Duodenal mucosa (tissue), 2 donors: Measurements from ENCODE around the gene UBXN11.
A peak's percentile ranks its signal among the peaks of the same experiment; 100 is the strongest.

ENCODE experiments used
- H3K27ac ChIP-seq: one replicate; pipeline ENCODE4 v1.7.0; 2013; ENCODE audit warnings: low read depth, low read length
- H3K27me3 ChIP-seq, 2 donors: one replicate each; pipeline ENCODE4 v1.7.0; 2013; ENCODE audit warnings: low read length in 2 of 2, control low read depth in 1 of 2; ENCODE audit not compliant: insufficient read depth in 2 of 2, control insufficient read depth in 1 of 2
- H3K36me3 ChIP-seq, 2 donors: one replicate each; pipeline ENCODE4 v1.7.0; 2013; ENCODE audit warnings: low read length in 2 of 2, control low read depth in 1 of 2; ENCODE audit not compliant: insufficient read depth in 2 of 2, control insufficient read depth in 1 of 2
- H3K4me1 ChIP-seq, 2 donors: one replicate each; pipeline ENCODE4 v1.7.0; 2013; ENCODE audit warnings: low read length in 2 of 2, control low read depth in 1 of 2; ENCODE audit not compliant: insufficient read depth in 2 of 2, control insufficient read depth in 1 of 2
- H3K4me3 ChIP-seq, 2 donors: one replicate each; pipeline ENCODE4 v1.7.0; 2013; ENCODE audit warnings: low read length in 2 of 2, low read depth in 1 of 2
- H3K9ac ChIP-seq, 2 donors: one replicate each; pipeline ENCODE4 v1.7.0; 2013; ENCODE audit warnings: low read length in 2 of 2, low read depth in 1 of 2
- H3K9me3 ChIP-seq, 2 donors: one replicate each; pipeline ENCODE4 v1.7.0; 2013; ENCODE audit warnings: low read length in 2 of 2, control low read depth in 1 of 2; ENCODE audit not compliant: control insufficient read depth in 1 of 2

The UBXN11 gene

GRCh38 chr1:26307363-26307781 lies 936 bp upstream of the UBXN11 start:
- Histone ChIP-seq H3K4me3 (peak overlapping the region; percentile 53 to 97), H3K27ac (no peak overlapping the region), H3K9me3 (no peaks in the 10 kb centered on the region)

DNA sequence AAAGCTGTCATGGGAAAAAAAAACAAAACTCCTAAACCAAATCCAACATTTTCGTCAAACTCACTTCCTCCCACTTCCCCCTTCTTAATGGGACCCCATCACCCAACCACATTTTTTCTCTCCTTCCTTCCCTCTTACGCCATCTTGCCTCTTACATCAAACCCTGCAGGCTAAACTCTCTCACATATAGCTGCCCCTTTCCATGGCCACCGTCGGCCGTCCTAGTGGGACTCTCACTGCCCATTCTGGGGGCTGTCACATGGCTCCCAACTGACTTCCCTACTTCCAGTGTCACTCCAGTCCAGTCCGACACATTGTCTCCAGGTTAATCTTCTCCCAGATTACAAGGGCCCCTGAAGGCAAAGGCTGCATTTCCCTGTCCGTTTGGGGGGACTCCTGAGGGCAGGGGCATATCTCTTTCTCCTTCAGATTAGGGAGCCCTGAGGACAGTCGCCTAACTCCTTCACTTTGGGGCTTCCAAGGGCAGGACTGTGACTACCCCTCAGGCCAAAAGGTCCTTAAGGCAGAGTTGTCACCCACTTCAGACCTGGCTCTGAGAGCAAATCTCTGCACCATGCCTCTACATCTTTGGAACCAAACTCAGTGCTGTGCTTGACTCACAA lies 658 bp downstream of the UBXN11 start:
- Histone ChIP-seq H3K36me3 (no peaks in the 10 kb centered on the region), H3K4me3 (peak overlapping the region; percentile 82 to 97), H3K27me3 (no peaks in the 10 kb centered on the region), H3K9me3 (no peaks in the 10 kb centered on the region), H3K9ac (peak overlapping the region; percentile 55 to 77), H3K27ac (no peak overlapping the region), H3K4me1 (peaks cover 15 to 17% of the 10 kb centered on the region in 2 donors)

More at GRCh38 chr1:26307363-26307781, 936 bp upstream of the UBXN11 start:
- Histone ChIP-seq H3K9ac (peak overlapping the region in 1 of 2 donors; percentile 23), H3K27me3 (no peaks in the 10 kb centered on the region), H3K4me1 (peaks cover 14 to 17% of the 10 kb centered on the region in 2 donors), H3K36me3 (no peaks in the 10 kb centered on the region)

GRCh38 chr1:26302733-26303405 lies 3.6 kb downstream of the UBXN11 start:
- H3K9ac ChIP-seq = no peak overlapping the region
- H3K27me3 ChIP-seq = no peaks in the 10 kb centered on the region
- H3K27ac ChIP-seq = no peak overlapping the region
- H3K9me3 ChIP-seq = no peaks in the 10 kb centered on the region
- H3K4me3 ChIP-seq = no peak overlapping the region
- peaks cover 15 to 17% of the 10 kb centered on the region in 2 donors for H3K4me1 ChIP-seq
- no peaks in the 10 kb centered on the region for H3K36me3 ChIP-seq

- no peak overlapping the region for H3K9ac ChIP-seq
- H3K27me3 ChIP-seq = no peaks in the 10 kb centered on the region
- H3K27ac ChIP-seq = no peak overlapping the region
- H3K4me3 ChIP-seq = no peak overlapping the region
- peaks cover 0 to 5% of the 10 kb centered on the region in 2 donors for H3K36me3 ChIP-seq
- peaks cover 3 to 11% of the 10 kb centered on the region in 2 donors for H3K4me1 ChIP-seq
- H3K9me3 ChIP-seq = no peaks in the 10 kb centered on the region
Observed at GRCh38 chr1:26300578-26301275, 5.7 kb downstream of the UBXN11 start.

DNA sequence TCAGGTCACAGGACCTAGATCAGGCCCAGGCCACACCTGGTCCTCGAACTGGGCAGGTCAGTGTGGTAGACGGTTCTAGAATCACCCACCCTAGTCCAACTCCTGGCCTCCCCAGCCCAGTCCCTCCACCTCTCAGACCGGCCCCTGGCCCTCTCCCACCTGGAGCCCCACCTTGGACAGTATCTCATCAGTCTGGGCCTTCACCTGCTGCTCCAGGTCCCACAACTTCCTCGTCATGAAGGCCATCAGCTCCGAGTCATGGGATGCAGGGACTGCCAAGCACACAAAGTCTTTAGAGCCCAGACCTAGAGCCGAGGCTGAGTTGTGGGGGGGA lies 8.7 kb downstream of the UBXN11 start:
- Histone ChIP-seq H3K9ac (no peak overlapping the region), H3K27me3 (no peaks in the 10 kb centered on the region), H3K27ac (no peak overlapping the region), H3K9me3 (no peaks in the 10 kb centered on the region), H3K36me3 (peaks cover 0 to 5% of the 10 kb centered on the region in 2 donors), H3K4me3 (no peak overlapping the region), H3K4me1 (peaks cover 0 to 4% of the 10 kb centered on the region in 2 donors)

DNA sequence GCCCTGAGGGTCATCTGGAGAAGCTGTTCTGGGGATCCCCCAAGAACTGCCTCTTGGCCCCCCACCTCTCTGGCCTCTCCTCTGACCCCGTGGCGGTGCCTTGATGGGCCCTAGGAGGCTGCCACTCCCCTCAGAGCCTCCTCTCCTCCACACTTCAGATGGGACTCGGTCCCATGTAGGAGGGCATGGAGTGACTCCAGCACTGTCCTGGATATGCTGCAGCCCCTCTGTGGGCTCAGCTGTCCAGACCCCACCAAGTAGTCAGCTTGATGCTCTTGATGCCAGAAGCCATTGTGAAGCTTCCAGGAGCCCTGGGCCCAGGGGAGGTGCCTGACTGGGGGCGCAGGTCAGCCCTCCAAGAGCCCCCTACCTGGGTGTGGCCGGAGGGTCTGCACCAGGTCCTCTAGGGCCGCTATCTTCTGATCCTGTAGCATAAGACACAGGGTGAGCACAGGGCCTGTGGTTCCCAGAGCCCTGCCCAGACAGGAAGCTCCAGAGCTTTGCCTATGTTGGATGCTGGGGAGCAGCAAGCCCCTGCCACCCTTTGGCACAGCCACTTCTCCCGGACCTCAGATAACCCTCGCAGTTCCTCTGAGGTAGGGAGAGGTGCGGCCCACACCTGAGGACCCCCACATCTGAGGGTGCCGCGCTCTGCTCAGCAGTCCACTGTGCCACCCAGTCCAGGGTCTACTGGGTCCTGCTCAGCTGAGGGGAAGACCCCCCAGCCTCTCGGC lies 9.2 kb downstream of the UBXN11 start:
- H3K27me3 ChIP-seq = no peaks in the 10 kb centered on the region
- H3K9me3 ChIP-seq = no peaks in the 10 kb centered on the region
- H3K4me1 ChIP-seq = no peaks in the 10 kb centered on the region
- H3K36me3 ChIP-seq = peaks cover 0 to 5% of the 10 kb centered on the region in 2 donors
- H3K27ac ChIP-seq = no peak overlapping the region
- no peak overlapping the region for H3K4me3 ChIP-seq
- H3K9ac ChIP-seq = no peak overlapping the region

GRCh38 chr1:26296340-26297056 lies 9.9 kb downstream of the UBXN11 start:
- no peak overlapping the region for H3K4me3 ChIP-seq
- H3K9me3 ChIP-seq = no peaks in the 10 kb centered on the region
- peaks cover 0 to 5% of the 10 kb centered on the region in 2 donors for H3K36me3 ChIP-seq
- H3K4me1 ChIP-seq = no peaks in the 10 kb centered on the region
- H3K27me3 ChIP-seq = no peaks in the 10 kb centered on the region
- H3K9ac ChIP-seq = no peak overlapping the region
- H3K27ac ChIP-seq = no peak overlapping the region

DNA sequence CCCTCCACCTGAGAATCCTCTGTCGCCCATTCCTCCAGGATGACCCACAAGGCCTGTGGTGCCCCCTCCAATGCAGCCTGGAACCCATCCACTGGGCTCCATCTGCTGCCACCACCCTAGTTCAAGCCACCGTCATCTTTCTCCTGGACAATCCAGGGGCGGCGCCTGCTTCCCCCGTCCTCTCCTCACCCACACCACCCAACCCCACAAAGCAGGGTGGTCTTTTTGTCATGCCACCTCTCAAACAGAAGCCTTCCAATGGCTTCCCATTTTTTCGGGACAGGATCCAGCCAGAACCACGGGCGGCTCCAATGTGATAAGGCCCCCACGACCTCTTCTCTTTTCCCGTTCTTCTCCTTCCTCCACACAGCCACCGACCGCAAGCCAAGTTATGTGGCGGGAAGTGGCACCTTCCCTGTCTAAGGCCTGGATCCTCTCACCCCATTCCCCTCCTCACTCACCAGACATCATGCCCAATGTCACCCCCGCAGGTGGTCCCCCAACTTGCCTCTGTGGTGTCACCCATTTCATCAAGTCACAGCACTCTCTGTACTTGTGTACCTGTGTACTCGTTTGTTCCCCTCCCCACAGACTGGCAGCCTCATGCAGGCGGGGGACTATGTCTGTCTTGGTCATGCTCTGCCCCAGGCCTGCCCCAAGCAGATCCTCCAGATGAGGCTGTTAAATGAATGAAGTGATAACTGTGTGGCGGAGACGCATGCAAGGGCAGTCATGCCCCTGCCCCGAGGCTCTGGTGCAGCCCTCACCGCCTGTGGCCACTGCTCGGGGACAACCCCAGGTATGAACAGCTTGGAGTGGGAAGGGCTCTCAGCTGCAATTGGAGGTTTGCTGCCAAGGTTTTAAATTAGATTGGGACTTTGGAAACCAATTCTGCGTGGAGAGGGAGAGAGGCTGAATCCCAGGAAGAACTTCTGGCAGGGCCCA lies 11.0 kb downstream of the UBXN11 start:
- Histone ChIP-seq H3K9me3 (no peaks in the 10 kb centered on the region), H3K27ac (no peak overlapping the region), H3K27me3 (no peaks in the 10 kb centered on the region), H3K4me1 (peaks cover 1 to 10% of the 10 kb centered on the region in 2 donors), H3K9ac (no peak overlapping the region), H3K36me3 (peaks cover 0 to 5% of the 10 kb centered on the region in 2 donors), H3K4me3 (no peak overlapping the region)

GRCh38 chr1:26293911-26294463 lies 12.4 kb downstream of the UBXN11 start:
- H3K4me1 ChIP-seq = peaks cover 15 to 25% of the 10 kb centered on the region in 2 donors
- no peak overlapping the region for H3K27ac ChIP-seq
- no peak overlapping the region for H3K4me3 ChIP-seq
- H3K9ac ChIP-seq = no peak overlapping the region
- H3K36me3 ChIP-seq = peaks cover 0 to 5% of the 10 kb centered on the region in 2 donors
- no peaks in the 10 kb centered on the region for H3K9me3 ChIP-seq
- H3K27me3 ChIP-seq = no peaks in the 10 kb centered on the region
